Measurements from ENCODE around the gene BICDL1. TPM values are rescaled to one million over a fixed set of nuclear protein-coding genes. Genes with fewer than 3 reads are reported as not detected.
A peak's percentile ranks its signal among the peaks of the same experiment; 100 is the strongest.

BICDL1 gene
- total RNA-seq, 1 experiment from 2014 or later: 18.2 TPM

DNA sequence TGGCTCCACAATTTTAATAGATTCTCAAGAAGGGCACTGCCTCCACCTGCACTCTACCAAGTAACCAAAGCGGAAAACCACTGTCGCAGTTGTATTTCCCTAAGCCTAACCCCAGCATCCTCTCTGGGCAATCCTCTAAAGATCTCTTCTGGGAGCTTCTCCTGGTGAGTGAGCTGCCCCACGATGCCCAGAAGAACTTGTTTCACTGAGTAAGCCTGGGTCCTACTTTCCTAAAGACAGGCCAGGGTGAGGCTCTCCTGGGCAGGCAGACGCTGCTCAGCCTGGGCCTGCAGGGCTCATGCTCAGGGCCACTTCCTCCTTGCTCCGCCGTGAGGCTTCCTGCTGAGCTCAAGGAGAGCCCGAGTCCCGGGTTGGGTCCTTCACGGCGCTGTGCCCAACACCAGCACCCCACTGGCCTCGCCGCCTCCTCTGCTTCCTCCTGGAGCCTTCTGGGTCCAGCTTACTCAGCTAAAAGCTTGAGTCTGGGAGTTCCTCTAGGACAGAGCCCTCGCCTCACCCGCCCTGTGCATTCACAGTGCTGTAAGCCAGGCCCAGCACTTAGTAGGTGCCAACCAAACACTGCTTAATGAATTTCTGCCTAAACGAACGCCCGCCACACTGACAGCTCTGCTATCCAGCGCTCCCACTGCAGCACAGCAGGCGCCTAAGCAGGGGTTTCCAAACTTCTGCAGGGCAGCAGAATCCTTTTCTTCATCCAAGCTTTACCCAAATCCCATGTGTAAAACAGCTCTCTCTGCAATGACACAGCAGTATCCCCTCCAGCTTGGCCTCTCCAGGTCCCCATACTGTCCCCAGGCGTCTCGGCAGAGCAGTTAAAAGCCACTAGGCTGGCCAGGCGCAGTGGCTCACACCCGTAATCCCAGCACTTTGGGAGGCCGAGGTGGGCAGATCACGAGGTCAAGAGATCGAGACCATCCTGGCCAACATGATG, 121.8 kb downstream of the BICDL1 start:
- no TSS peak for BruUV-seq (replicated peaks)
- RAD21 ChIA-PET (ENCODE audit: low non-redundant PET in 1 of 2, low total read pairs in 2 of 2, uncharacterized antibody in 2 of 2, unreplicated experiment in 2 of 2): no interaction called here
- POLR2A ChIA-PET: no interaction called here
- Histone ChIP-seq H3K27ac (ENCODE audit: low read depth, low read length) (no peak overlapping the region), H4K20me1 (ENCODE audit: insufficient read depth) (no peaks in the 10 kb centered on the region), H3K27me3 (ENCODE audit: insufficient read depth, low read length) (no peaks in the 10 kb centered on the region), H3K4me3 (replicated peaks in 1 of 2; ENCODE audit: low read depth in 1 of 2, low read length in 2 of 2) (no peak overlapping the region), H3K9ac (ENCODE audit: low read length) (no peak overlapping the region), H3K79me2 (ENCODE audit: insufficient read depth, low read length) (peaks cover 98% of the 10 kb centered on the region), H3K9me2 (ENCODE audit: insufficient read depth) (no peaks in the 10 kb centered on the region), H3K36me3 (ENCODE audit: control insufficient read depth in 1 of 2, insufficient read depth in 2 of 2, low read length in 2 of 2) (peaks cover 4 to 15% of the 10 kb centered on the region in 2 experiments; a peak in 2 of 4 replicates), H3K4me2 (ENCODE audit: low read length) (no peak overlapping the region), H3K4me1 (ENCODE audit: control insufficient read depth in 1 of 2, insufficient read depth in 2 of 2, low read length in 2 of 2) (peaks cover 6 to 13% of the 10 kb centered on the region in 2 experiments; a peak in 3 of 4 replicates), H2AFZ (ENCODE audit: low read depth, low read length, poor library complexity, severe bottlenecking) (no peak overlapping the region), H3K9me3 (ENCODE audit: control insufficient read depth in 1 of 2, insufficient read depth in 1 of 2, low read depth in 1 of 2, low read length in 2 of 2) (no peaks in the 10 kb centered on the region)
- DNase-seq (ENCODE audit: low read depth, low spot score) (no peak), ATAC-seq (peak; percentile 20; the same call in 1 of the 2 replicates)
- no peak for TF ChIP-seq SIN3A (IDR thresholded peaks at IDR 0.05; ENCODE audit: low read depth)
- TF ChIP-seq, protein P1, sequence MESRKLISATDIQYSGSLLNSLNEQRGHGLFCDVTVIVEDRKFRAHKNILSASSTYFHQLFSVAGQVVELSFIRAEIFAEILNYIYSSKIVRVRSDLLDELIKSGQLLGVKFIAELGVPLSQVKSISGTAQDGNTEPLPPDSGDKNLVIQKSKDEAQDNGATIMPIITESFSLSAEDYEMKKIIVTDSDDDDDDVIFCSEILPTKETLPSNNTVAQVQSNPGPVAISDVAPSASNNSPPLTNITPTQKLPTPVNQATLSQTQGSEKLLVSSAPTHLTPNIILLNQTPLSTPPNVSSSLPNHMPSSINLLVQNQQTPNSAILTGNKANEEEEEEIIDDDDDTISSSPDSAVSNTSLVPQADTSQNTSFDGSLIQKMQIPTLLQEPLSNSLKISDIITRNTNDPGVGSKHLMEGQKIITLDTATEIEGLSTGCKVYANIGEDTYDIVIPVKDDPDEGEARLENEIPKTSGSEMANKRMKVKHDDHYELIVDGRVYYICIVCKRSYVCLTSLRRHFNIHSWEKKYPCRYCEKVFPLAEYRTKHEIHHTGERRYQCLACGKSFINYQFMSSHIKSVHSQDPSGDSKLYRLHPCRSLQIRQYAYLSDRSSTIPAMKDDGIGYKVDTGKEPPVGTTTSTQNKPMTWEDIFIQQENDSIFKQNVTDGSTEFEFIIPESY (IDR thresholded peaks at IDR 0.05; ENCODE audit: extremely low read depth, insufficient replicate concordance, low read length): no peak
- TF ChIP-seq, protein P2, sequence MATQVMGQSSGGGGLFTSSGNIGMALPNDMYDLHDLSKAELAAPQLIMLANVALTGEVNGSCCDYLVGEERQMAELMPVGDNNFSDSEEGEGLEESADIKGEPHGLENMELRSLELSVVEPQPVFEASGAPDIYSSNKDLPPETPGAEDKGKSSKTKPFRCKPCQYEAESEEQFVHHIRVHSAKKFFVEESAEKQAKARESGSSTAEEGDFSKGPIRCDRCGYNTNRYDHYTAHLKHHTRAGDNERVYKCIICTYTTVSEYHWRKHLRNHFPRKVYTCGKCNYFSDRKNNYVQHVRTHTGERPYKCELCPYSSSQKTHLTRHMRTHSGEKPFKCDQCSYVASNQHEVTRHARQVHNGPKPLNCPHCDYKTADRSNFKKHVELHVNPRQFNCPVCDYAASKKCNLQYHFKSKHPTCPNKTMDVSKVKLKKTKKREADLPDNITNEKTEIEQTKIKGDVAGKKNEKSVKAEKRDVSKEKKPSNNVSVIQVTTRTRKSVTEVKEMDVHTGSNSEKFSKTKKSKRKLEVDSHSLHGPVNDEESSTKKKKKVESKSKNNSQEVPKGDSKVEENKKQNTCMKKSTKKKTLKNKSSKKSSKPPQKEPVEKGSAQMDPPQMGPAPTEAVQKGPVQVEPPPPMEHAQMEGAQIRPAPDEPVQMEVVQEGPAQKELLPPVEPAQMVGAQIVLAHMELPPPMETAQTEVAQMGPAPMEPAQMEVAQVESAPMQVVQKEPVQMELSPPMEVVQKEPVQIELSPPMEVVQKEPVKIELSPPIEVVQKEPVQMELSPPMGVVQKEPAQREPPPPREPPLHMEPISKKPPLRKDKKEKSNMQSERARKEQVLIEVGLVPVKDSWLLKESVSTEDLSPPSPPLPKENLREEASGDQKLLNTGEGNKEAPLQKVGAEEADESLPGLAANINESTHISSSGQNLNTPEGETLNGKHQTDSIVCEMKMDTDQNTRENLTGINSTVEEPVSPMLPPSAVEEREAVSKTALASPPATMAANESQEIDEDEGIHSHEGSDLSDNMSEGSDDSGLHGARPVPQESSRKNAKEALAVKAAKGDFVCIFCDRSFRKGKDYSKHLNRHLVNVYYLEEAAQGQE (IDR thresholded peaks at IDR 0.05; ENCODE audit: low read depth): no peak
- TF ChIP-seq EGR1 (IDR thresholded peaks at IDR 0.05; ENCODE audit: low read depth): no peak
- TF ChIP-seq, protein P3, sequence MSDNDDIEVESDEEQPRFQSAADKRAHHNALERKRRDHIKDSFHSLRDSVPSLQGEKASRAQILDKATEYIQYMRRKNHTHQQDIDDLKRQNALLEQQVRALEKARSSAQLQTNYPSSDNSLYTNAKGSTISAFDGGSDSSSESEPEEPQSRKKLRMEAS (IDR thresholded peaks at IDR 0.05): no peak
- intact Hi-C loops (cut with micrococcal nuclease): no loop called here
- CTCF ChIA-PET: no interaction called here
